ENCODE data around the gene GUCY2C. TPM values are rescaled to one million over a fixed set of nuclear protein-coding genes. Genes with fewer than 3 reads are reported as not detected.

GUCY2C gene
- total RNA-seq, 1 experiment from 2014 or later: not detected

Other genes starting within 250 kb of the GUCY2C start
- gene PLBD1, start 128.7 kb downstream of the GUCY2C start, total RNA-seq (2014; rRNA removed; shearing (Covaris generic); ENCODE audit: low replicate concordance): 66.6 and 73.2 TPM in 2 replicates
- gene WBP11, start 106.9 kb upstream of the GUCY2C start, total RNA-seq (2014; rRNA removed; shearing (Covaris generic); ENCODE audit: low replicate concordance): 11.0 and 18.2 TPM in 2 replicates
- 3.6 and 7.1 TPM in 2 replicates for gene C12orf60, start 107.1 kb upstream of the GUCY2C start, total RNA-seq (2014; rRNA removed; shearing (Covaris generic); ENCODE audit: low replicate concordance)
- gene SMCO3, start 117.6 kb upstream of the GUCY2C start, total RNA-seq (2014; rRNA removed; shearing (Covaris generic); ENCODE audit: low replicate concordance): not detected in 2 replicates
- gene ART4, start 146.9 kb upstream of the GUCY2C start, total RNA-seq (2014; rRNA removed; shearing (Covaris generic); ENCODE audit: low replicate concordance): not detected in 2 replicates
- gene MGP, start 189.3 kb upstream of the GUCY2C start, total RNA-seq (2014; rRNA removed; shearing (Covaris generic); ENCODE audit: low replicate concordance): not detected in 2 replicates
- not detected in 2 replicates for gene ERP27, start 241.9 kb upstream of the GUCY2C start, total RNA-seq (2014; rRNA removed; shearing (Covaris generic); ENCODE audit: low replicate concordance)

Measured in Caki2 (cell line).